HG03575 (cell line): ENCODE measurements around the gene TMPRSS6.

Experiments used
- ATAC-seq: cut with Tn5 transposase; IDR thresholded peaks from one replicate; pipeline ENCODE4 v1.9.1; 2021; ENCODE audit not compliant: unreplicated experiment, insufficient number of reproducible peaks, low FRiP score; ENCODE audit errors: extremely low read depth

Gene TMPRSS6

GRCh38 chr22:37059876-37060449 is 49.5 kb downstream of the TMPRSS6 start:
- no peak for ATAC-seq

- ATAC-seq, result no peak
Measured at GRCh38 chr22:37058917-37059701, 50.4 kb downstream of the TMPRSS6 start.

GRCh38 chr22:37057796-37058510 is 51.6 kb downstream of the TMPRSS6 start:
- ATAC-seq, result no peak

GRCh38 chr22:37057226-37057625 is 52.3 kb downstream of the TMPRSS6 start:
- ATAC-seq, result no peak

GRCh38 chr22:37056246-37056645 is 53.3 kb downstream of the TMPRSS6 start:
- no peak for ATAC-seq

GRCh38 chr22:37054600-37055365 is 54.7 kb downstream of the TMPRSS6 start:
- no peak for ATAC-seq

- ATAC-seq, result no peak
Measured at GRCh38 chr22:37054056-37054395, 55.5 kb downstream of the TMPRSS6 start.

GRCh38 chr22:37053310-37054055 is 56.0 kb downstream of the TMPRSS6 start:
- no peak for ATAC-seq

GRCh38 chr22:37052386-37053309 is 56.9 kb downstream of the TMPRSS6 start:
- no peak for ATAC-seq

GRCh38 chr22:37051391-37052385 is 57.8 kb downstream of the TMPRSS6 start, which contains the start of gene KCTD17:
Gene KCTD17, plus strand, starts transcription at chr22:37051742. Its CDS starts 19 bp downstream, at chr22:37051761.
- no peak for ATAC-seq

GRCh38 chr22:37050913-37051312 is 58.6 kb downstream of the TMPRSS6 start:
- ATAC-seq, result no peak

GRCh38 chr22:37049224-37049623 is 60.3 kb downstream of the TMPRSS6 start:
- ATAC-seq, result no peak

- ATAC-seq, result no peak
Measured at GRCh38 chr22:37048133-37048532, 61.4 kb downstream of the TMPRSS6 start.

GRCh38 chr22:37047006-37047405 is 62.5 kb downstream of the TMPRSS6 start:
- ATAC-seq, result no peak

- no peak for ATAC-seq
Measured at GRCh38 chr22:37046589-37046988, 62.9 kb downstream of the TMPRSS6 start.

- ATAC-seq, result no peak
Measured at GRCh38 chr22:37045958-37046357, 63.6 kb downstream of the TMPRSS6 start.
